A549 (cell line): ENCODE data around the gene CMTM1.

Experiments used
- POLR2A ChIP-seq: IDR thresholded peaks from 2 replicates; pipeline ENCODE4 v1.6.1; 2012; ENCODE audit warnings: mild to moderate bottlenecking, low read length
- REST ChIP-seq: fragments of 200-600 bp; sonication (generic); IDR thresholded peaks from 2 replicates; pipeline ENCODE4 v1.6.1; 2016; ENCODE audit warnings: antibody characterized with exemption, mild to moderate bottlenecking, moderate library complexity
- SMC3 ChIP-seq: fragments of >200 bp; sonication (Bioruptor Twin); formaldehyde crosslinking; IDR thresholded peaks from 3 replicates; pipeline ENCODE4 v1.6.1; 2018; ENCODE audit warnings: inconsistent platforms

- TF ChIP-seq SMC3 (no peak), REST (no peak), POLR2A (no peak)
Measured at GRCh38 chr16:66537236-66537635, 29.0 kb upstream of the CMTM1 start.
